Caki2 (cell line): ENCODE measurements around the gene UIMC1. TPM values are rescaled to one million over a fixed set of nuclear protein-coding genes. Genes with fewer than 3 reads are reported as not detected.
"Not testable (repeated sequence)": the region's sequence is repeated elsewhere in the genome, so short reads cannot be mapped to it uniquely, and the experiment has no call there.

ENCODE experiments used
- DNase-seq: peaks from one replicate; pipeline ENCODE4 v3.0.0-alpha.2; 2015; ENCODE audit warnings: low read depth
- in situ Hi-C: cut with HindIII; loops from 2 replicates; pipeline ENCODE4 v1.10.0; 2016; ENCODE audit warnings: low sequenced_read_pairs, low pct_unique_long_range_greater_than_20kb, mixed read lengths
- total RNA-seq: library from RNA; depleted of rRNA; stranded (reverse); fragments of >200 nt; shearing (Covaris generic); gene quantifications from 2 replicates; pipeline ENCODE4 v1.2.3, GENCODE V29; 2014; ENCODE audit warnings: low replicate concordance; rRNA removed

UIMC1 gene
- total RNA-seq, result 41.8 and 72.2 TPM in 2 replicates

DNA sequence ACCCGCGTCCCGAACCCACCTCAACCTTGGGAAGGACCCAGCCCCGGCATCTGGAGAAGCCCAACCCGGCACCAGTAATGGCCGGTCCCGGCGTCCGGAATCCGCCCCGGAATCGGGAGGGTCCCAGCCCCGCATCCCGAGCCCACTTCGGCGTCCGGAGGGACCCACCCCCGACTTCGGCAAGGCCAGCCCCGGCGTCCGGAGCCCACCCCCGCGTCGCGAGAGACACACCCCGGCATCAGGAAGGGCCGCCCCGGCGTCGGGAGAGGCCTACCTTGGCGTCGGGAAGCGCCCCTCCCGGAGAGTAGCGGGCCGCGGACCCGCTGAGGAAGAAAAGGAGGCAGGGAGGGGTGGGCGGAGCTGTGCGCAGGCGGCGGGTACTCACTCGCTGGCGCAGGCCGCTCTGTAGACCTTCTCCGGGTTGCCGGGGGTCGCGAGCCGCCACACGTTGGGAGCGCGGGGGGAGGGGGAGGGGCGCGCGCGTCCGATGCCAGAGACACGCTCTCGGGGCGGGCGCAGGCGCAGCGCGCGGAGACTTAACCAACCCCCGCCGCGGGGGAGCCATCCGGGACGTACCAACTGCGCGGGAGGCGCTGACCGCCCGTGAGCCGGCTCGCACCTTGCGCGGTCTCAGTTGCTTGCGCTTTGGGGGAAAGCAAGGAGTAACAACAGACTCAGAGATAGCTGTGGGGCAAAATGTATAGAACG lies at the start of gene UIMC1:
Gene UIMC1, minus strand, starts transcription at position 515 of the 708 bp plus-strand sequence. CDS start 24,164 bp downstream, outside the sequence.
- DNase-seq, result peak; percentile 96
- in situ Hi-C loops, result no loop called here

DNA sequence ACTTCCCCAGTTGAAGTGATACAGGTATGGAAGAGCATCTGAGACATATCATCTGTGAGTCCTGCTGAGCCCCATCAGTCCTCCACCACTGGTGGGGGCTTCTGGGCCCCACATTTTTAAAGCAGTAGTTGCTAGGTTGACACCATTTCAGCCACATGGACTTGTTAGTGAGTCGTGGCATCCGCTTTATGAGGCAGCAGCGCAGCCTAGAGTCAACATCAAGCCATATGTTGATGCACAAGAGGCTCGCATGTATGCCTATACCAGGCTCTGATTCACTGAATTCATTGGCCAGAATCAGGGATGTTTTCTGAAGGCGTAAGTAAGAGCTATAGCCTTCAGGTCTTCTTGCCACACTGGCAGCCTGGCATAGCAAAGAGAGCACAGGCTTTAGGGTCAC lies 42.7 kb upstream of the UIMC1 start:
- in situ Hi-C loops, result no loop called here
- DNase-seq, result no peak

DNA sequence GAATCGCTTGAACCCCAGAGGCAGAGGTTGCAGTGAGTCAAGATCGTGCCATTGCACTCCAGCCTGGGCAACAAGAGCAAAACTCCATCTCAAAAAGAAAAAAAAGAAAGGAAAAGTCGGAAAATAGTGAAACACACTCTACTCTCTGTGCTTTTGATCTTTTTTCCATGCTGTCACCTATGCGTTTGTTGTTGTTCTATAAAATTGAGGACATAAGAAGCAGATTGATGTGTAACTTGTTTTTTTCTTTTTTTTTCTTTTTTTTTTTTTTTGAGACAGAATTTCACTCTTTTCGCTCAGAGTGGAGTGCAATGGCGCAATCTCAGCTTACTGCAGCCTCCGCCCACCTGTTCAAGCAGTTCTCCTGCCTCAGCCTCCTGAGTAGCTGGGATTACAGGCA lies 42.0 kb upstream of the UIMC1 start:
- DNase-seq, in situ Hi-C loops: not testable (repeated sequence)

DNA sequence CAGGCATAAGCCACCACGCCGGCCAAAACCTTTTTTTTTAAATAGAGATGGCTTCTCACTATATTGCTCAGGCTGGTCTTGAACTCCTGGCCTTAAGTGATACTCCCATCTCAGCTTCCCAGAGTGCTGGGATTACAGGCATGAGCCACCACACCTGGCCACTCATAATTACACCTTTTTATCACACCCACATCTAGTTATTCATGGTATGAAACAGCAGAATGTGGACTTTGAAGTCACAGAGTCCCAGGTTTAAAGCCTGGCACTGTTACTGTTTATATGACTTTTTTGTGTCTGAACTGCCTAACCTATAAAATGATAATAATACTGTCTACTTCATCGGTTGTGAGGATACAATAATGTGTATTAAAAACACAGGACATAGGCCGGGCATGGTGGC lies 39.1 kb upstream of the UIMC1 start:
- in situ Hi-C loops, result no loop called here

DNA sequence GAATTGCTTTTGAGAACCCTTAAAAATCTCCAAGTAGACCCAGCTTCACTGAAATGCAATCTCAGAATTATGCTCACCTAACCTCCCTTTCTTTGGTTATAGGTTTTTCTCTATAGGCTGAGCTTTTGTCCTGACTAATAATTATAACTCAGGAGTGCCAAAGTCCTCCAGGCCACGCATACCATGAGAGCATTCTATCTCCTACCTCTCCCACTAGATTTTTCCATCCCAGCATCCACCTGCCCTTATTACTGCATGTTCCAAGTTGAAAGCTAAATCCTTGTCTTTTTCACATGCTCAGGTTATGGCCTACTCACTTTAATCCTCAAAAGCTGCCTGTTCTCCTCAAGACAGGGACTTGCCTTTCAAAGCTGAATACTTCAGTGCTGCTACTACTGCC lies 38.1 kb upstream of the UIMC1 start:
- DNase-seq, result no peak
- in situ Hi-C loops, result no loop called here

More for the DNA sequence above, 39.1 kb upstream of the UIMC1 start:
- no peak for DNase-seq

DNA sequence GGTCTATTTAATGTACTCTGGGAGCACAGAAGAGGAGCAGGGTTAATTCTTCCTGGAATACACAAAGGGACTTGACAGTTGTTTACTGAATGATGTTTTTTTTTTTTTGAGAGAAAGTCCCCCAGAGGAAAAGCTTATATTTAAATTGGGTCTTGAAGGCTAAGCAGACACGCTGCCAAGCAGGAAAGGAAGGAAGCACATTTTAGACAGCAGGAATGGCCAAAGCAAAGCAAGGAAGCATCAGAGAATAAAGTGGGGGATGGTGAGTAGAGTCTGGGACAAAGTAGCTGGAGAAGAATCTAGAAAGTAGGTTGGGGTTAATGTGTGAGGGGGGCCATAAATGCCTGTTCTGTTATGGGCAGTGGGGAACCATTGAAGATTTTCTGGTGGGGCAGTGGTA lies 37.4 kb upstream of the UIMC1 start:
- in situ Hi-C loops, result no loop called here
- no peak for DNase-seq

DNA sequence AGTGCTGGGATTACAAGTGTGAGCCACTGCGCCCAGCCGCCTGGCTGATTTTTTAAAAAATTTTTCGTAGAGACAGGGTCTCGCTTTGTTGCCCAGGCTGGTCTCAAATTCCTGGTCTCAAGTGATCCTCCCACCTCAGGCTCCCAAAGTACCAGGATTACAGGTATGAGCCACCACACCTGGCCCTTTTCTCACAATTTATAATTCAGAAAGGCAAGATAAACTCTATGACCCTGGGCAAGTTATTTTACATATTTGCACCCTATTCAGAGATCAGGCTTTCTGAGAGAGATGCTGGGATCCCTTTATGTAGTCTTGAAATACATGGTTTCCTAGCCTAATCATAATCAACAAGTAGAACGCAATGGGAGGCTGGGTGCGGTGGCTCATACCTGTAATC lies 36.5 kb upstream of the UIMC1 start:
- no peak for DNase-seq
- in situ Hi-C loops, result no loop called here

DNA sequence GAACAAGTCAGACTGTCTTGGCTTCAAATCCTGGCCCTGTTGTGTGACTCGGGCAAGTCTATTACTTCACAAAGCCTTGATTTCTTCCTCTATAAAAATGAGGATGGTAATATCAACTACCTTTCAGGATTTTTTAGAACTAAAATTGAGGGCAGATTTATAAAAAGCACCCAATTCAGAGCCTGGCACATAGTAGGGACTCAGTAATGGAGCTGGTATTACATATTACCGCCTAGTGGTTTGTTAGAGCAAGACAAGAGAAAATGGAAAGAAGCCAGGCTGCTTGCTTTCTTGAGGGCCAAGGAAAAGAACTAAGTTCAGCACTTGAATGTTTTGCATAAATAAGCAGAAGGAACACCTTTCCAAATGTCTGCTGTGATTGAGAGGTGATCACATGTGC lies 35.4 kb upstream of the UIMC1 start:
- in situ Hi-C loops, result no loop called here
- no peak for DNase-seq

DNA sequence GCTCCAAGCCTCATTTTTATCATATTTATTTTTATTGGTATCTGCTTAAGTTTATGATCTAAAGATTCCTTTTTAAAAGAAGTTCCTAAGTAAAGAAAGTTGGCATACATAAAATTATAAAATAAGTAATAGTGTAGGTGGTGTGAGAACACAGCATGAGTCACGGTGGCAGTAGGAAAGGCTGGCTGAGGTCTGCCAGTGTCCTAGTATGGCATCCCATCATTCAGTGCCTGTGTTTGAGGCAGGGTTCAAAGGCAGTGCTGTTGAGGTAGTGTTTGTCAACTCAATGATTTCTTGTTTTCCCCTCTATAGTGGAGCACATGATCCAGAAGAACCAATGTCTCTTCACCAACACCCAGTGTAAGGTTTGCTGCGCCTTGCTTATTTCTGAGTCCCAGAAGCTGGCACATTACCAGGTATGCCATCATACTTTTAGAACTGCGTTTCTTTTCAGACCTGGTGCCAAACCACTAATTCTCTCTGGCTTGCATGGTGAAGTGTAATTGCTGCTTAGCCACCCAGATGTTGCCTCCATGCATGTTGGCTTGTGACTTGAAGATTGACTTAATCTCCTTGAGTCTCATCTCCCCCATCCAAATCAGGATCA lies 34.3 kb upstream of the UIMC1 start:
- in situ Hi-C loops, result no loop called here
- no peak for DNase-seq

DNA sequence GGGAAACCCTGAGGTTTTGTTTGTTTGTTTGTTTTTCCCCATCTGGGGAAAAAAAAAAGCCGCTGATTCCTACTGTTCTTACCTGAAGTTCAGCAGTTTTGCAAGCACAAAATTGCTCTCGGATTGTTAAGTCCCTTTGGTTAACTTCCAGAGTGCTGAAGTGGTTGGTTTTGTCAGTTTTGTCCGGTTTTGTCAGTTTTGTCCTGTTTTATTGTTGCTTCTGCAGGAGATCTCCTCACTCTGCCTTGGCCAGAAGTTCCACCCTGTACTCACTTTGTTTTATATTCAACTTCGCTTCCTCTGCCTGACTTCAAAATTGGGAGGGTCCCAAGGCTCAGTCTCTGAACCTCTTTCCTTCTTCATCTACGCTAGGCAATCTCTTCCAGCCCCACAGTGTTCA lies 30.3 kb upstream of the UIMC1 start:
- DNase-seq, result no peak
- in situ Hi-C loops, result no loop called here

DNA sequence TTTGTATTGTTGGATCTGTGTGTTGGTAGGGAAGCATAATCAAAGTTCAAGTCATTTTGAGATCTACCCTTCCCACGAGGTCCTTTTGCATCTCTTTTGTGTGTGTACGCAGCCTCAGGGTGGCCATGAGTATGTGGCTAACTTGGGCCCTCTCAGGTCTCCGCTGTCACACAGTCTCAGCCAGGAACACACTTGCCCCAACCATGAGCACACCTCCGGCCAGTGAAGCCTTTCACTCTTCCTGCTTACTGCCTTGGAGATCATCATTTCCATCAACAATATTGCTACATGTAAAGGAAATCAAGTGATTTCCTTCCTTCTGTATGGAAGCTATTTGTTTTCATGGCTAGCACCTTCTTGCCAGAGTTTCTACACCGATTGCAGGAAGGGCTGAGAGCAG lies 29.9 kb upstream of the UIMC1 start:
- in situ Hi-C loops, result no loop called here
- DNase-seq, result no peak

DNA sequence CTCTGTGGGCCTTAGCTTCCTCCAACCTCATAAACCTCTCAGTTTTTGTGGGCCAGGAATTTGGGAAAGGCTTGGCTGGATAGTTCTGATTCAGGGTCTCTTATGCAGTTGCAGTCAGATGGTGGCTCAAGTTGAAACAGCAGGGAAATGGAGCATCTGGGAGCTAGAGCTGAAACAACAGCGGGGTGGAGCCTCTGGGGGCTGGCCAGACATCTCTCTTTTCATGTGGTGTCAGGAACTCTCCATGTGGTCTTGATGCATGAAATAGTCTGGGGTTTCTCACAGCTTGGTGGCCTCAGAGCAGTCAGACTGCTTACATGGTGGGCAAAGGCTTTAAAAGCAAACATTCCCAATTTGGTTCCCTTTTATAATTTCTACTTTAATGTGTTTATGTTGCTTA lies 29.4 kb upstream of the UIMC1 start:
- in situ Hi-C loops, result no loop called here
- DNase-seq, result no peak

DNA sequence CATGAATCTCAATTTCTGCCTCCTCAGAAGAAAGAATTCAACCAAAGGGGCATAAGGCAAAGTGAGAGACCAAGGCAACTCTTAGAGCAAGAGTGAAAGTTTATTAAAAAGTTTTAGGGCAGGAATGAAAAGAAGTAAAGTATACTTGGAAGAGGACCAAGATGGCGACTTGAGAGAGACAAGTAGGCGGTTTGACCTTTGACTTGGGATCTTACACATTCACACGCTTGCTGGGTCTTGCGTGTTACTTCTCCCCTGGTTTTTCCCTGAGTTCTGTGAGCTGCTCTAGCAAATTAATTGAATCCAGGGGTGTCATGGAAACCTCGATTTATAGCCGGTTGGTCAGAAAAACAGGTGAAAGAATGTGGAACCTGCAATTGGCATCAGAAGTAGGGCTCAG lies 22.9 kb upstream of the UIMC1 start:
- no peak for DNase-seq
- in situ Hi-C loops, result no loop called here

DNA sequence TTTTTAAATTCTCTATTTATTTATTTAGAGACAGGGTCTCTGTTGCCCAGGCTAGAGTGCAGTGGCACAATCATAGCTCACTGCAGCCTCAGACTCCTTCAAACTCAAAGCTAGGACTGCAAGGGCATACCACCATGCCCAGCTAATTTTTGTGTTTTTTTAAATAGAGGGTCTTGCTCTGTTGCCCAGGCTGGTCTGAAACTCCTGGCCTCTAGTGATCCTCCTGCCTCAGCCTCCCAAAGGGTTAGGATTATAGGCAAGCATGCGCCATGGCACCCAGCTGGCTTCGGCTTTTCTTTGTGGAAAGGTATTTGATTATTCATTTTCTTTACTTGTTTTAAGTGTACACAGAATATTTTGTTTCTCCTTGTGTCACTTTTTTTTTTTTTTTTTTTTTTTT lies 21.1 kb upstream of the UIMC1 start:
- in situ Hi-C loops, result no loop called here
- no peak for DNase-seq

DNA sequence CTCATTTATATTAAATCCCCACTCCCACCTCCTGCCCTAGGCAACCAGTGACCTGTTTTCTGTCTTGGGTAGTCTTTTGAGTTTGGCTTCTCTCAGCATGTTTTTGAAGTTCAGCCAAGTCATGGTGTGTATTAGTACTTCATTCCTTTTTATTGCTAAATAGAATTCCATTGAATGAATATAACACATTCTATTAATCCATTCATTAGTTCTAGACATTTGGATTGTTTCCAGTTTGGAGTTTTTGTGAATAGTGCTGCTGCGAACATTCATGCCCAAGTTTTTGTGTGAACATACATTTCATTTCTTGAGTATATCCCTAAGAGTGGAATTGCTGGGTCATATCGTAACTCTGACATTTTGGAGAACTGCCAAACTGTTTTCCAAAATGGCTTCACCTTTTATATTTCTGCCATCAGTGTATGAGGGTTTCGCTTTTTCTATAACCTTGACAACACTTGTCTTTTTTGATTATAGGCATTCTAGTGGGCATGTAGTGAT lies 18.6 kb upstream of the UIMC1 start:
- no peak for DNase-seq

DNA sequence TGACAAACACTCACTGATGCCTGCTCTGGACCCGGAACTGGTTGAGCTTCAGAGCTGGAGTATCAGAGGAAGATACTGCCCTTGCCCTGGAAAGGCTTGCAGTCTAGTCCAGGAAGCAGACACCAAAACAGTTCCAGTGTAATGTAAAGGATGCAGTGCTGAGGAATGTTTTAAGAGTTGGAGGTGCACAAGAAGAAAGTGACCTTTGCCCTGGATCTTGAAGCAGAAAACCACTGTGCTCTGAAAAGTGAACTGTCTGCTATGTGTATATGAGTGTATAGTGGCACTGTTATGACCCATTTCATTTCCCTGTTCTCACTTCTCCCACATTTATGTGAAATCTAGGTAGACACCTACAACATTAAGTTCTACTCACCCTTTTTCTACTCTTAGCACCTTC lies 18.0 kb upstream of the UIMC1 start:
- no peak for DNase-seq
- in situ Hi-C loops, result no loop called here

More for the DNA sequence above, 18.6 kb upstream of the UIMC1 start:
- in situ Hi-C loops, result no loop called here

DNA sequence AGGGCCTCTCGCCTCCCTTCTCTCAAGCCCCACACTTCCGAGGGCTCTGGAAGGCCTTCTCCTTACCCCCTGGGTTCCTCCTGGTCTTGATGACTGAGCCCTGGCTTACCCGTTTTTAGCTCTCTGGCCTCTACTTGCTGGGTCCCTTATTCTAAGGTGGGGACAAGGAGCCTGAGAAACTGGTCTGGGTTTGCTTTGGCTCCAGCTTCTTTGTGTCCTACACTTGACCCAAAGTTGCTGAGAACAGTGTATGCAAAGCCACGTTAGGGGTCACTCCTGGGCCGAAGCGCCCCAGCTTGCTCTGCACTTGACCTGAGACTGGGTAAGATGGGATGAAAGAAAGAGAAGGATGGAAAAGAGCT lies 16.7 kb upstream of the UIMC1 start:
- in situ Hi-C loops, result no loop called here
- peak; percentile 22 for DNase-seq

DNA sequence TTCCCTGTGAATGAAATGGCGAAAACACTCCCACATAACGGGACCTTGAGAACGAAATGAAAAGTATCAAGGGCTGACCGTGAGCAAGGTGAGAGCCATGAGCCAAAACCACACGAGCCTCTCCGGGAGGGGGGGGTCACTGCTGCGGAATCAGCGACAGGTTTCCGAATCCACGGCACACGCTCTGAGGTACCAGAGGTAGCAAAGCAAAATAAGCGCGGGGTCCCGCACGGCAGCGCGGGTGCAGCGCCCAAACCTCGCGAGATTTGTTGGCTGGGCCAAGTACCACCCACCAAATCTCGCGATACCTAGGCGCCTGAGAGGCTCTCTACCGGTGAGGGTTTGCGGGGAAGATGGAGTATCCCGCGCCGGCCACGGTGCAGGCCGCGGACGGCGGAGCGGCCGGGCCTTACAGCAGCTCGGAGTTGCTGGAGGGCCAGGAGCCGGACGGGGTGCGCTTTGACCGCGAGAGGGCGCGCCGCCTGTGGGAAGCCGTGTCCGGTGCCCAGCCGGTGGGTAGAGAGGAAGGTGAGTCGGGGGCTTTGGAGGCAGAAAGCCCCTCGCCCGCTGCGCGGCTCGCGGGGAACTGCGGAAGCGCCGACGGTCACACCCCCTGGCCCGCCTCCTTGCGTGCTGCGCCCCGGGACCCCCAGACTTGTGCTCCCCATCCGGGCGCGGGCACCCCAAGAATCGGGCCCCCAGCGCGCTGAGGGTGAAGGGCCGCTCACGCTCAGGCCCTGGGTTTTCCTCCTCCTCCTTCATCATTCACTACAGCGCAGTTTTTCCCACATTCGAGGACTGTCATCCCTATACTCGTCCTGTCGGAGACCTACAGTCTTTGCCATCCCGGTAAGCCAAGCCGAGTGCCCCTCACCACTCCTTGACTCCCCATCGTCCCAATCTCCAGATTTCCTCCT lies 16.1 kb upstream of the UIMC1 start, which contains the start of gene ZNF346:
Gene ZNF346, plus strand, starts transcription at position 311 of the 917 bp plus-strand sequence. Its CDS starts 43 bp downstream, at position 354.
- in situ Hi-C loops, result no loop called here
- DNase-seq, result peak; percentile 86

DNA sequence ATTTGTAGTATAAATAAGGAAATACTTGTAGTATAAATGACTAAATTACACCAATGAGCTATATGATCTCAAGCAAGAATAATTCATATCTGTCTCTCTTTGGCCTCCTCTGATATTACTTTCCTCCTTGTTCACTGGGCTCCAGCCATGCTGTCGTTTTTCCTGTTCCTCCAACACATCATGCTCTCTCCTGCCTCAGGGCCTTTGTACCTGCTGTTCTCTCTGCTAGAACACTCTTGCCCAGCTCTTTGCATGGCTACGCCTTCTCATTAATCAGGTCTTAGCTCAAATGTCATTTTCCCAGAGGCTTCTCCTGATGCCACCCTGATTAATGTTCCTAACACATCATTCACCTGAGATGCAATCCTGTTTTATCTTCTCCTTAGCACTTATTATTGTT lies 13.5 kb upstream of the UIMC1 start:
- in situ Hi-C loops, result no loop called here
- DNase-seq, result no peak
